Ammon's horn (tissue), 1 donor: ENCODE data around the gene DUSP7.
A peak's percentile ranks its signal among the peaks of the same experiment; 100 is the strongest.

Experiments
- DNase-seq: peaks from one replicate; pipeline ENCODE4 v3.0.0-alpha.2; 2016; ENCODE audit warnings: low spot score

DUSP7 gene

GRCh38 chr3:52006017-52006819, 50.2 kb downstream of the DUSP7 start:
- DNase-seq = no peak

DNA sequence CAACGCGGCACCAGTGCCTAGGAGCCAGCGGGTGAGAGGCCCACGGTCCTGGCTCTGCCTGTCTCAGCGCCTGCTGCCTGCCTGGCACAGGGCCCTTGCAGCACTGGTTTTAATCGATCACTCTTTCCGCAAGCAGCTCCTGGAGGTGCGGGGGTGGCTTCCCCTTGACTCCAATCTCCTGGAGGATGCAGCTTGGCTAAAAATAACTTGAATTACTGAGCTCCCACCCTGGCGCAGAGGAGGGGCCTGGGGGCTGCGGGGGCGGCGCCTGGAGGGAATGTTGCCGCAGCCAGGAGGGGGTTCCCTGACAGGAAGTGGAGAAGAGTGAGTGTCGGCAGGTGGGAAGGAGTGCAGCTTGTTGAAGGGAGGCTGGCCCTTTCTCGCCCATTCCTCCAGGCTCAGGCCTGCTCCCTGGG, 50.8 kb downstream of the DUSP7 start:
- DNase-seq = no peak

- DNase-seq = no peak
Measured at GRCh38 chr3:52004906-52005395, 51.4 kb downstream of the DUSP7 start.

GRCh38 chr3:52004163-52004787, 52.1 kb downstream of the DUSP7 start:
- peak; percentile 83 for DNase-seq

DNA sequence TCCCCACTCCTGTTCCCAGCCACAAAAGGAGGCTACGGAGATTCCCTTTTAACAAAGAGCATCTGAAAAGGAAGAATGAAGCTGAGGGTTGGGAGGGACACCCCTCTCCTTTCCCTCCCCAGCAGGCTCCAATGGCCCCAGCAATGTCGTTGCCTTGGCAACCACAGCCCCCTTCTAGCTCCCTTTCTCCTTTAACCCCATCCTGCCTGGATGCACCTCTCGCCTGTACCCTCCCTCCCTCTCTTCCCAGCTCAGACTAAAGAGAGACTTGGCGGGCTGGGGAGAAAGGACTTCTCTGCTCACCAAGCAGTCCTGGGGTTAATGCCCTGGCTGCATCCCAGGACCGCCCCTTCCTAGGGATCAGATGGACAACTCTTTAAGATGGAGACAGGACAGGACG, 53.6 kb downstream of the DUSP7 start:
- DNase-seq = no peak

GRCh38 chr3:52001443-52001974, 54.9 kb downstream of the DUSP7 start:
- peak; percentile 84 for DNase-seq

GRCh38 chr3:51999846-52000245, 56.5 kb downstream of the DUSP7 start:
- no peak for DNase-seq
